Eye (tissue), 1 donor: ENCODE results near the gene DAZAP1.
A peak's percentile ranks its signal among the peaks of the same experiment; 100 is the strongest.

Experiments used
- DNase-seq: peaks from one replicate; pipeline ENCODE4 v3.0.0-alpha.2; 2015

The DAZAP1 gene

DNA sequence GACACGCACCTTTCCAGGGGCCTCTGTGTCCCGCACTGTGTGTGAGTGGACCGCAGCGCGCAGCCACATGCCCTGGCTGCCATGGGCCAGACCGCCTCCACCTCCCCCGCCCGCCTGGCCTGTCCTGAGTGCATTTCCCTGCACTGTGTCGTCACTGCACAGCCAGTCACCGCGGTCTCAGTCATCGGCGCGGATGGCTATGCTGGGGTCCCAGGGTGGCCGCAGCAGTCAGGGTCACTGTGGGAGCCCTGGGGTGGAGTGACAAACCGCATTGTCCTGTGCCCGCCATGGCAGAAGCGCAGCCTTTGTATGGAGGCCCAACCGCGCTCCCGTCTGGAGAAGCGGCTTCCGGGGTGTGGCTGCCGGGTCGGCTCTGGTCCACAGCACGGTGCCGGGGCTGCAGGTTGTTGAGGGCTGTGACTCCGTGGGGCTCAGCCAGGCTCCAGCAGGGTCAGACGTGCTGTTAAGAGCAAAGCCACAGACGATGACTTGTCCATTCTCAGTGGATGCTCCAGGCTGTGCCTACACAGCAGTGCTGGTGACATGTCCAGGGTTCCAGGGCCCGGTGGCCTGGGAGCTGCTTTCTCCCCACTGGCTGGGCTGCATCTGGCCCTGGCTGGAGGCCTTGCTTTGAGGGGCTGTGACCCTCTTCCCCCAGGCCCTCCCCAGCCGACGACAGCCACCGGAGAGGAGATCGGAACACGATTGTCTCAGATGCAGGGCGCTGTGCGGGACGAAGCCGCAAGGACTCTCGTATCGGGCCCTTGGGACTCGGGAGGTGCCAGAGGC lies 30.0 kb upstream of the DAZAP1 start:
- DNase-seq = no peak

- peak; percentile 1 for DNase-seq
Observed at GRCh38 chr19:1377965-1378785, 29.2 kb upstream of the DAZAP1 start.

GRCh38 chr19:1379126-1379905 lies 28.1 kb upstream of the DAZAP1 start:
- peak; percentile 1 for DNase-seq

- no peak for DNase-seq
Observed at GRCh38 chr19:1379961-1380489, 27.4 kb upstream of the DAZAP1 start.

GRCh38 chr19:1382250-1382649 lies 25.1 kb upstream of the DAZAP1 start:
- DNase-seq = no peak

GRCh38 chr19:1383017-1383311 lies 24.4 kb upstream of the DAZAP1 start:
- no peak for DNase-seq

DNA sequence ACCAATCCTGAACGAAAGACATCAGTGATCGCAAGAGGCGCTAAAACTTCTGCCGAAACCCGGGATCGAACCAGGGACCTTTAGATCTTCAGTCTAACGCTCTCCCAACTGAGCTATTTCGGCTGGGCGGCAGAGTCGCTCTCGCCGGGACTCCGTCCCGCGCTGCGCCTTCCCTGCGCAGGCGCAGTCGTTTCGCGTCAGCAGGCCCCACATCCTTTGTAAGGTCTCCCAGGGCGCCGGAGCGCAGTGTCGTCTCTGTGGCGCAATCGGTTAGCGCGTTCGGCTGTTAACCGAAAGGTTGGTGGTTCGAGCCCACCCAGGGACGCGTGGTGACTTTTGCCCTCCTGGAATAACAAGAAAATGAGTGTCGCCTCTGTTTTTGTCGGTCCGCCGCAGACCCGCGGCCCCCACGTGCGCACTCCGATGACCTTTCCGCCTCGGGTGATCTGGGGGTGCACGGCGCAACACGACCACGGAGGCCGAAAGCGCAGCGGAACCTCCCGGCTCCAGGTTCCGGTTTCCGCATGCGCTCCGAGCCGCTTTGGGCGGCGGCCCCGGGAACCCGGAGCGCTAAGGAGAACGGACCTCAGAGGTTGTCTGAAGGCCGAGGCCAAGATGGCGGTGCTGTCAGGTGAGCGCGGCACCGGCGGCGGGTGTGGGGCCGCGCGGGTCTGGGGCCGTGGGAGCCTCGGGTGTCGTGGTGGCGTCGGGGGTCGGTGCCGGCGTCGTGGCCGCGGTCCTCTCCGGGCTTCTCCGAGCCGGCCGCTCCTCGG lies 23.9 kb upstream of the DAZAP1 start, which contains the start of gene NDUFS7:
Gene NDUFS7, plus strand, starts transcription at position 596 of the 773 bp plus-strand sequence. Its CDS starts 20 bp downstream, at position 616.
- DNase-seq = peak; percentile 97

GRCh38 chr19:1384085-1384462 lies 23.3 kb upstream of the DAZAP1 start:
- no peak for DNase-seq

DNA sequence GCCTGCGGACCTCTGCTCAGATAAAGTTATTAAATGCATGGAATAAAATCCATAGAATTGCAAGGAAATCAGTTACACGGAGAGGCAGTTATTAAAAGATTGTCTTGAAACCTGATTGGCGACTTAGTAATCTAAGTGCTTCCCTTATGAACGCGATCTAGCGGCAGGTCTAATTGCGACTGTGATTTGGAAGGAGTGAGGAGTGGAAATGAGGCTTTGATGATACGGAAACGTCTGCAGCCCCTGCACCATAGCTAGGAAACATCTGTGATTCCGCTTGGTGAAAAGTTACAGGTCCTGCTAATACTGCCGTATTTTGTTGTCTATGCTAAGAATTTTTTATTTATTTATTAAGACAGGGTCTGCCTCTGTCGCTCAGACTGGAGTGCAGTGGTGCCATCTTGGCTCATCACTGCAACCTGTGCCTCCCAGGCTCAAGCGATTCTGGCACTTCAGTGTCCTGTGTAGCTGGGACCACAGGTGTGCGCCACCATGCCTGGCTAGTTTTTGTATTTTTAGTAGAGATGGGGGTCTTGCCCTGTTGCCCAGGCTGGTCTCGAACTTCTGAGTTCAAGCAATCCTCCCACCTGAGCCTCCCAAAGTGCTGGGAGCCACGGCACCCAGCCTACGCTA lies 22.8 kb upstream of the DAZAP1 start:
- DNase-seq = no peak

DNA sequence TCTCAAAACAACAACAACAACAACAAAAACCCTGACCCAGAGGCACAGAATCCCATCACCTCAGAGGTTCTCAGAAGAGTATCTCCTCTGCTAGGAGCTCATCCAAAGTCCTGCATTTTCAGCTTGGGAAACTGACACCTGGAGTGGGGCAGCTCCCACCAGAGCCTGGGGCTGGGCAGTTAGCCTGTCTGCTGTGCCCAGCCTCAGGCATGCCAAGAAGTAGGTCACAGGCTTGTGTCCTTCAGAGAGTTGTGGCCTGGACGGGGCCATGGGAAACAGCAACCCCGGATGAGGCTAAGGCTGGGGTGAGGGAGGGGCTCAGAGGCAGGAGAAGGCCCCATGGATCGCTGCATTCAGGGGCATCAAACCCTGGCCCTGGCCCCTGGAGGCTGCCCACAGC lies 21.6 kb upstream of the DAZAP1 start:
- DNase-seq = no peak

- DNase-seq = no peak
Observed at GRCh38 chr19:1386945-1387683, 20.3 kb upstream of the DAZAP1 start.

- DNase-seq = no peak
Observed at GRCh38 chr19:1387684-1388636, 19.4 kb upstream of the DAZAP1 start.

DNA sequence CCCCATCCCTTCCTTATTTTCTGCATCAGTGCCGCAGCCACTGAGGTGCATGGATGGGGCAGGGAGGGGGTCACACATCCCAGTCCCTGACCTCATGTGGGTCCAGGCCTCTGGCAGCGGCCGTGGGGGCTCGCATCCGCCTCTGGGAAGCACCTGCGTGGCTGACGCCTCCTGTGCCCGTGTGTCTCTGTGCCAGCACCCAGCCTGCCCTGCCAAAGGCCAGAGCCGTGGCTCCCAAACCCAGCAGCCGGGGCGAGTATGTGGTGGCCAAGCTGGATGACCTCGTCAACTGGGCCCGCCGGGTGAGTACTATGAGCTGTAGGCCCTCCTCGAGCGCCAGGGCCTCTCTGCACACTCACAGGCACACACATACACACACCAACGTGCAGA lies 18.8 kb upstream of the DAZAP1 start:
- no peak for DNase-seq

GRCh38 chr19:1389033-1389940 lies 18.1 kb upstream of the DAZAP1 start:
- DNase-seq = no peak

GRCh38 chr19:1390890-1391423 lies 16.4 kb upstream of the DAZAP1 start:
- DNase-seq = no peak

- DNase-seq = no peak
Observed at GRCh38 chr19:1392407-1392806, 15.0 kb upstream of the DAZAP1 start.

- no peak for DNase-seq
Observed at GRCh38 chr19:1392939-1393530, 14.4 kb upstream of the DAZAP1 start.

DNA sequence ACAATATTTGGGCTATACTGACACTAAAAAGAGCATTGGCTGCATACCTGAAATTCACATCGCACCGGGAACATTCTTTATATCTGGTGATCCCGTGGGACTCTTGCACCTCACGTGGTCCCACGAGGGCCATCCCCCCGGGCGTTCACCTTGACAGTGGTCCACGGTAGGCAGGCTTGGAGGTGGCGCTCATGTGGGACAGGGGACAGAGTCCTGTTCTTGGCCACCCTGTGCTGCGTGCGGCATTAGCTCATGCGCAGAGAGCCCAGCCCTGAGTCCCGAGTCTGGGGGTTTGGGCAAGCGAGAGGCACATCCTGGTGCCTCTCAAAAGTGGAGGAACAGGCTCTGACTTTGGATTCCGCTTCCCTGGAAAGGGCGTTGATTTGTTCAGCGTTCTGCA lies 13.5 kb upstream of the DAZAP1 start:
- no peak for DNase-seq
